ENCODE measurements around the gene ALDH1A1. TPM values are rescaled to one million over a fixed set of nuclear protein-coding genes. Genes with fewer than 3 reads are reported as not detected.

Gene ALDH1A1
- total and polyA plus RNA-seq, 2 of the 8 experiments (the other 6 are each of a cell fraction or from before 2014, with no cell fraction given) = 0.50 to 0.82 TPM

GRCh38 chr9:72898784-72899733 is 53.8 kb downstream of the ALDH1A1 start:
- no peak for FAIRE-seq
- no peak overlapping the region for H2AFZ ChIP-seq (ENCODE audit: low read length)

More at GRCh38 chr9:72898784-72899733, 53.8 kb downstream of the ALDH1A1 start:
- CTCF ChIA-PET (ENCODE audit: partially characterized antibody) = no interaction called here
- Histone ChIP-seq H3K4me3 (ENCODE audit: extremely low read depth in 1 of 4, insufficient read depth in 2 of 4, low read depth in 3 of 4, low read length in 4 of 4) (no peak overlapping the region), H3K4me1 (replicated peaks in 1 of 4; ENCODE audit: control insufficient read depth in 3 of 4, insufficient read depth in 4 of 4, low read length in 3 of 4) (no peaks in the 10 kb centered on the region), H4K91ac (replicated peaks; ENCODE audit: insufficient read length, low read length) (no peak overlapping the region), H3K79me2 (ENCODE audit: control insufficient read depth in 1 of 2, insufficient read depth in 2 of 2, low read length in 2 of 2) (no peaks in the 10 kb centered on the region), H3K4me2 (ENCODE audit: insufficient read depth in 1 of 2, low read depth in 2 of 2, low read length in 2 of 2) (no peak overlapping the region), H3K9me3 (ENCODE audit: insufficient read depth in 2 of 2, low read depth in 1 of 2, low read length in 1 of 2) (no peaks in the 10 kb centered on the region), H2AK5ac (ENCODE audit: low read depth, low read length) (no peak overlapping the region), H2BK15ac (ENCODE audit: low read length) (no peak overlapping the region), H3K4ac (replicated peaks; ENCODE audit: insufficient read length, low read depth, low read length) (no peak overlapping the region), H4K5ac (ENCODE audit: insufficient read length, low read depth, low read length) (no peak overlapping the region), H3K27me3 (replicated peaks in 1 of 4; ENCODE audit: control insufficient read depth in 3 of 4, extremely low read depth in 1 of 4, insufficient read depth in 3 of 4, low read length in 3 of 4) (no peaks in the 10 kb centered on the region), H3K9ac (replicated peaks in 1 of 4; ENCODE audit: extremely low read depth in 1 of 4, low read depth in 3 of 4, low read length in 3 of 4) (no peak overlapping the region), H3K23me2 (ENCODE audit: low read depth, low read length) (no peaks in the 10 kb centered on the region), H4K20me1 (replicated peaks in 1 of 2; ENCODE audit: control insufficient read depth in 1 of 2, insufficient read depth in 2 of 2, low read length in 2 of 2) (no peaks in the 10 kb centered on the region), H2BK5ac (ENCODE audit: low read depth, low read length) (no peak overlapping the region), H3K36me3 (ENCODE audit: control insufficient read depth in 2 of 4, insufficient read depth in 4 of 4, low read length in 3 of 4) (no peaks in the 10 kb centered on the region), H3K23ac (ENCODE audit: insufficient read length) (no peak overlapping the region), H3K14ac (ENCODE audit: insufficient read length) (no peak overlapping the region), H3K27ac (ENCODE audit: low read depth, low read length) (no peak overlapping the region), H2BK20ac (ENCODE audit: low read length) (no peak overlapping the region), H4K8ac (ENCODE audit: extremely low read depth, insufficient read depth, low read length) (no peak overlapping the region), H3K79me1 (ENCODE audit: low read depth, low read length) (no peaks in the 10 kb centered on the region), H2BK120ac (replicated peaks; ENCODE audit: low read depth, low read length) (no peak overlapping the region), H3K56ac (replicated peaks; ENCODE audit: insufficient read length, low read depth, low read length) (no peak overlapping the region), H2BK12ac (ENCODE audit: low read depth, low read length) (no peak overlapping the region), H3K18ac (ENCODE audit: extremely low read depth, low read length) (no peak overlapping the region)
- no peak for DNase-seq (ENCODE audit: low read depth in 1 of 2, low spot score in 2 of 2)
- POLR2A ChIA-PET (ENCODE audit: partially characterized antibody) = no interaction called here
- TF ChIP-seq GTF2F1 (IDR thresholded peaks at IDR 0.05; ENCODE audit: borderline replicate concordance, low read depth, low read length) (no peak), TCF12 (IDR thresholded peaks at IDR 0.05; ENCODE audit: low read depth, low read length) (no peak), SIRT6 (IDR thresholded peaks at IDR 0.05; ENCODE audit: low read length) (no peak), TAF1 (IDR thresholded peaks at IDR 0.05; ENCODE audit: low read depth, low read length) (no peak), TBP (IDR thresholded peaks at IDR 0.05; ENCODE audit: low read depth, low read length) (no peak), POU5F1 (IDR thresholded peaks at IDR 0.05; ENCODE audit: low read depth, low read length) (no peak)
- WGBS, 2 experiments (ENCODE audit: extremely low coverage in 1 of 2, insufficient coverage in 1 of 2, insufficient read length in 1 of 2, insufficient replicate concordance in 2 of 2, low coverage in 1 of 2, low lambda C conversion rate in 2 of 2, missing lambda C conversion rate in 1 of 2) = 91% methylated on average over 4 of the region's 4 CpGs; no CpG with 5 or more reads in 1 of the 2 experiments

Data from H1 (cell line).